OCI-LY1 (cell line): ENCODE measurements around the gene TSPAN5.

Experiments used
- H2AFZ ChIP-seq: fragments of 200-600 bp; sonication (generic), shearing (Covaris generic); 2 replicates; pipeline ENCODE4 v1.6.0; 2014; ENCODE audit warnings: antibody characterized with exemption, mild to moderate bottlenecking, low read length
- H3F3A ChIP-seq: fragments of 200-600 bp; sonication (generic), shearing (Covaris generic); 2 replicates; pipeline ENCODE4 v1.6.0; 2014; ENCODE audit warnings: mild to moderate bottlenecking, antibody characterized with exemption, low read length, moderate library complexity; ENCODE audit not compliant: insufficient read depth
- H3K27ac ChIP-seq: fragments of 200-600 bp; sonication (generic); 2 replicates; pipeline ENCODE4 v1.5.1; 2014; ENCODE audit warnings: low read length, mixed run types, mild to moderate bottlenecking, low read depth; ENCODE audit not compliant: poor library complexity, severe bottlenecking
- H3K27me3 ChIP-seq: fragments of 200-600 bp; sonication (generic); 2 replicates; pipeline ENCODE4 v1.6.0; 2014; ENCODE audit warnings: antibody characterized with exemption, mild to moderate bottlenecking, low read length, moderate library complexity; ENCODE audit not compliant: insufficient read depth
- H3K36me3 ChIP-seq: fragments of 200-600 bp; sonication (generic); 2 replicates; pipeline ENCODE4 v1.6.1; 2014; ENCODE audit warnings: mild to moderate bottlenecking, antibody characterized with exemption, low read length, moderate library complexity, mixed read lengths; ENCODE audit not compliant: insufficient read depth
- H3K4me1 ChIP-seq: fragments of 200-600 bp; sonication (generic); 2 replicates; pipeline ENCODE4 v1.5.1; 2014; ENCODE audit warnings: mild to moderate bottlenecking, low read length, moderate library complexity; ENCODE audit not compliant: insufficient read depth, severe bottlenecking
- H3K4me2 ChIP-seq: fragments of 200-600 bp; sonication (generic), shearing (Covaris generic); 2 replicates; pipeline ENCODE4 v1.6.1; 2014; ENCODE audit warnings: low read length
- H3K4me3 ChIP-seq: fragments of 200-600 bp; sonication (generic); 2 replicates; pipeline ENCODE4 v1.5.1; 2014; ENCODE audit warnings: low read length, low read depth, mild to moderate bottlenecking, mixed read lengths; ENCODE audit not compliant: poor library complexity, severe bottlenecking
- H3K79me2 ChIP-seq: fragments of 200-600 bp; shearing (Covaris generic); 2 replicates; pipeline ENCODE4 v1.6.1; 2016; ENCODE audit warnings: mixed run types, low read length, mixed read lengths; ENCODE audit not compliant: insufficient read depth
- H3K9ac ChIP-seq: fragments of 200-600 bp; sonication (generic), shearing (Covaris generic); 2 replicates; pipeline ENCODE4 v1.6.1; 2014; ENCODE audit warnings: mild to moderate bottlenecking, low read length, mixed read lengths
- H3K9me2 ChIP-seq: fragments of 200-600 bp; sonication (generic), shearing (Covaris generic); 2 replicates; pipeline ENCODE4 v1.6.1; 2014; ENCODE audit warnings: low read depth, mild to moderate bottlenecking, low read length, mixed read lengths
- H3K9me3 ChIP-seq: fragments of 200-600 bp; shearing (Covaris generic); 2 replicates; pipeline ENCODE4 v1.6.1; 2014; ENCODE audit warnings: low read length, mixed read lengths
- H4K20me1 ChIP-seq: fragments of 200-600 bp; sonication (generic), shearing (Covaris generic); 2 replicates; pipeline ENCODE4 v1.6.0; 2016; ENCODE audit warnings: mild to moderate bottlenecking, low read length; ENCODE audit not compliant: insufficient read depth
- EZH2 ChIP-seq: fragments of 200-600 bp; sonication (generic), shearing (Covaris generic); IDR thresholded peaks from 2 replicates; pipeline ENCODE4 v1.8.0; 2017; ENCODE audit warnings: borderline replicate concordance, mixed run types, mild to moderate bottlenecking, antibody characterized with exemption, low read length, moderate library complexity, mixed read lengths
- TF ChIP-seq, protein P1 (sequence below): fragments of 200-600 bp; sonication (generic), shearing (Covaris generic); IDR thresholded peaks from 2 replicates; pipeline ENCODE4 v1.5.1; 2017; ENCODE audit warnings: mild to moderate bottlenecking, antibody characterized with exemption, low read length, moderate library complexity, mixed read lengths

The TSPAN5 gene

DNA sequence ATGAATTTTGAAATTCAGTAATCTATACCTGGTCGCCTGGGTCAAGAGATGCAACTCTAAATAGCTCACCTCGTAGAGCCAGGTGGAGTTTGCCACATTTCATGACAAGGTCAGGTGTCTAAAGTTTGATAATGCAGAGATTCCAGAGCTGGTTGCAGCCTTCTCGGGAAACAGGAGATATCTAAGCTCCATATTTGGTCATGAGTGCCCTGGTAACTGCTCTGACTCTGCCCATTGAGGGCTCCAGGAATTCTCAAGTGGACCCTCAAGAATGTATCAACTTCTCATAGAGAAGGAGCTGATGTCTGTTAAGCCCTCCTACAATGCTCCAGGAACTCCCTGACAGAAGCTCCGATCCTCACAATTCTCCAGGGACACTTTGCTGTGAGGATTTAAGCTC lies 33.2 kb upstream of the TSPAN5 start:
- Histone ChIP-seq H3K4me3 (no peak overlapping the region), H3K9ac (no peak overlapping the region), H3K9me2 (no peaks in the 10 kb centered on the region), H3K27ac (no peak overlapping the region), H3K9me3 (no peaks in the 10 kb centered on the region), H3K4me2 (no peak overlapping the region), H4K20me1 (no peaks in the 10 kb centered on the region), H3F3A (no peaks in the 10 kb centered on the region), H3K79me2 (no peaks in the 10 kb centered on the region), H3K27me3 (no peaks in the 10 kb centered on the region), H3K4me1 (no peaks in the 10 kb centered on the region), H3K36me3 (no peaks in the 10 kb centered on the region), H2AFZ (no peak overlapping the region)
- TF ChIP-seq, protein P1, sequence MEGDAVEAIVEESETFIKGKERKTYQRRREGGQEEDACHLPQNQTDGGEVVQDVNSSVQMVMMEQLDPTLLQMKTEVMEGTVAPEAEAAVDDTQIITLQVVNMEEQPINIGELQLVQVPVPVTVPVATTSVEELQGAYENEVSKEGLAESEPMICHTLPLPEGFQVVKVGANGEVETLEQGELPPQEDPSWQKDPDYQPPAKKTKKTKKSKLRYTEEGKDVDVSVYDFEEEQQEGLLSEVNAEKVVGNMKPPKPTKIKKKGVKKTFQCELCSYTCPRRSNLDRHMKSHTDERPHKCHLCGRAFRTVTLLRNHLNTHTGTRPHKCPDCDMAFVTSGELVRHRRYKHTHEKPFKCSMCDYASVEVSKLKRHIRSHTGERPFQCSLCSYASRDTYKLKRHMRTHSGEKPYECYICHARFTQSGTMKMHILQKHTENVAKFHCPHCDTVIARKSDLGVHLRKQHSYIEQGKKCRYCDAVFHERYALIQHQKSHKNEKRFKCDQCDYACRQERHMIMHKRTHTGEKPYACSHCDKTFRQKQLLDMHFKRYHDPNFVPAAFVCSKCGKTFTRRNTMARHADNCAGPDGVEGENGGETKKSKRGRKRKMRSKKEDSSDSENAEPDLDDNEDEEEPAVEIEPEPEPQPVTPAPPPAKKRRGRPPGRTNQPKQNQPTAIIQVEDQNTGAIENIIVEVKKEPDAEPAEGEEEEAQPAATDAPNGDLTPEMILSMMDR, result no peak
- no peak for TF ChIP-seq EZH2

DNA sequence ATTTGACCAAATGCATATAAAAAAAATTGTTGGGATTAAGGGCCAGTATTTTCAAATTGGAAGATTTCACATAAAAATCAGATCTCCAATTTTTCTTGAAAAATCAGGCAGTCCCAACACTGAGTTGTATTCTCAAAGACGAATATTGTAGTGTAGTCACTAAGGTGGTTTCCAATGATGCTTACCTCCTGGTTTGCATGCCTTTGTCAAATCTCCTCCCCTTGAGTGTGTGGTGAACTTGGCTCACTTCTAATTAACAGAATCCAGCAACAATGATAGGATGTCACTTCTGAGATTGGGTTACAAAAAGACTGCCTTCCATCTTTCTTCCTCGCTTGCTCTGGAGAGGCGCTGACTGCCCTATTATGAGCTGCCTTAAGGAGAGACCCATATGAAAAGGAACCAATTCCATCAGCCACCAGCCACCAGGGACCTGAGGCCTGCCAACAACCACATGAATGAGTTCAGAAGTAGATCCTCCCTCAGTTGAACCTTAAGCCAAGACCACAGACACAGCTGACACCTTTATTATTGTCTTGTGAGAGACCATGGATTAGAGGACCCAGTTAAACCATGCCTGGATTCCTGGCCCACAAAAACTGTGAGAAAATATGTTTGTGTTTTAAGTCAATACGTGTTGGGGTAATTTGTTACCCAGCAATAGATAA lies 31.2 kb upstream of the TSPAN5 start:
- Histone ChIP-seq H3K9ac (no peak overlapping the region), H3K27ac (no peak overlapping the region), H4K20me1 (no peaks in the 10 kb centered on the region), H3K4me3 (no peak overlapping the region), H2AFZ (no peak overlapping the region), H3K4me2 (no peak overlapping the region), H3K9me3 (no peaks in the 10 kb centered on the region), H3K36me3 (no peaks in the 10 kb centered on the region), H3F3A (no peaks in the 10 kb centered on the region), H3K9me2 (no peaks in the 10 kb centered on the region), H3K79me2 (no peaks in the 10 kb centered on the region), H3K4me1 (no peaks in the 10 kb centered on the region), H3K27me3 (no peaks in the 10 kb centered on the region)
- no peak for TF ChIP-seq EZH2
- TF ChIP-seq, protein P1, result no peak

DNA sequence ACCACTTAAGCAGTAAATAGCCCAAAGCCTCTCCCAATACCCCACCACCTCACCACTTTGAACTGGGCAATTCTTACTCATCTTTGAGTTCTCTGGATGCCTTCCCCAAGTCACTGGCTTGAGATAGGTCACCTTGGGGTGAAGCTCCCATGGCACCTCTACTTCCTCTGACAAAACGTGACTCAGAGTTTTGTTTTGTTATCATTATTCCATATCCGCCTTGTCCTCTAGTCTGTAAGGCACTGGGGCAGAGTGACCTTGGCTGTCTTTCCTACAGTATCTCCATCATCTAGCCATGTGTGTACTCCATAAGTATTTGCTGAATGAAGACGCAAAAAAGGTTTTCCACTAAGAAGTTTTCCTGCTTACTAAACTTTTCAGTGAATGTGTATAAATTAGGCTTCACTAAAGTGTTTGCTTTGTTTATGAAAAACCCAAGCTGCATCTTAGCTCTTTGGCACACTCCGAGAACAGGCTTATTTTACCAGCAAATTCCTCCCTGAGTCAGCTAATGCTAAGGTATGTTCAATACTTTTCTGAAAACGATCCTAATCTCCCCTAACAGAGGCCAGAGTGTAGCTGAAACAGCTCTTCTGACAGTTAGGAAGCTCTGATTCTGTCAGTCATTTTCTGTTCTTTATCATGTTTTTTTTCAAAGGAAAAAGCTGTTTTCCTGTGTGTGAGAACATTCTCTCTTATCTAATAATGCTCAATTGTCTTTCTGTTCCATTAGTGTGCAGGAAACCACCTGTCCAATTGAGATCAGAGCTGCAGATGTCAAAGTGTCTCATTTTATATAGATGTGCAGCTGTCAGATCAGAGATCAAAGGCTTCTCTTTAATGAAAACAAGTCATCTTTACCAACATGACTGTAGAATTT lies 30.2 kb upstream of the TSPAN5 start:
- Histone ChIP-seq H3K4me3 (no peak overlapping the region), H3K9me2 (no peaks in the 10 kb centered on the region), H2AFZ (no peak overlapping the region), H3K9ac (no peak overlapping the region), H3K9me3 (no peaks in the 10 kb centered on the region), H3K27ac (no peak overlapping the region), H3F3A (no peaks in the 10 kb centered on the region), H3K27me3 (no peaks in the 10 kb centered on the region), H3K79me2 (no peaks in the 10 kb centered on the region), H4K20me1 (no peaks in the 10 kb centered on the region), H3K4me2 (no peak overlapping the region), H3K36me3 (no peaks in the 10 kb centered on the region), H3K4me1 (no peaks in the 10 kb centered on the region)
- no peak for TF ChIP-seq EZH2
- TF ChIP-seq, protein P1, result no peak
